DND-41 (cell line): ENCODE data around the gene NUF2.

Source experiments
- ATAC-seq: fragments of 200-7000 bp; cut with Tn5 transposase; 3 replicates; pipeline ENCODE4 v1.9.1; 2021; ENCODE audit warnings: low read depth; ENCODE audit not compliant: insufficient read depth
- DNase-seq: peaks from one replicate; pipeline ENCODE4 v3.0.0-alpha.2; 2020
- H2AFZ ChIP-seq: 2 replicates; pipeline ENCODE4 v1.6.0; 2012; ENCODE audit warnings: low read depth, low read length
- H3K27ac ChIP-seq: 2 replicates; pipeline ENCODE4 v1.5.1; 2012; ENCODE audit warnings: low read length, inconsistent platforms
- H3K27me3 ChIP-seq: fragments of 200-600 bp; sonication (generic); 2 replicates; pipeline ENCODE4 v1.6.0; 2012; ENCODE audit warnings: low read length, mild to moderate bottlenecking, inconsistent platforms; ENCODE audit not compliant: insufficient read depth, poor library complexity
- H3K36me3 ChIP-seq: 2 replicates; pipeline ENCODE4 v1.5.1; 2012; ENCODE audit warnings: low read length, inconsistent platforms; ENCODE audit not compliant: insufficient read depth
- H3K4me1 ChIP-seq: 2 replicates; pipeline ENCODE4 v1.5.1; 2012; ENCODE audit warnings: mild to moderate bottlenecking, low read length; ENCODE audit not compliant: insufficient read depth
- H3K4me2 ChIP-seq: 2 replicates; pipeline ENCODE4 v1.6.0; 2012; ENCODE audit warnings: mild to moderate bottlenecking, moderate library complexity, low read length, inconsistent platforms; ENCODE audit not compliant: insufficient read depth
- H3K4me3 ChIP-seq, 2 experiments: fragments of 200-600 bp in 1 of 2; shearing (Covaris generic) in 1 of 2; 2 replicates each; pipeline ENCODE4 v1.5.1; 2012 to 2016; ENCODE audit warnings: inconsistent platforms in 2 of 2, low read length in 2 of 2, mild to moderate bottlenecking in 2 of 2, low read depth in 1 of 2, moderate library complexity in 1 of 2
- H3K79me2 ChIP-seq: 2 replicates; pipeline ENCODE4 v1.6.0; 2012; ENCODE audit warnings: low read length, inconsistent platforms; ENCODE audit not compliant: insufficient read depth
- H3K9ac ChIP-seq: 2 replicates; pipeline ENCODE4 v1.6.0; 2012; ENCODE audit warnings: low read depth, mild to moderate bottlenecking, inconsistent platforms, low read length, moderate library complexity
- H3K9me3 ChIP-seq: 2 replicates; pipeline ENCODE4 v1.5.1; 2012; ENCODE audit warnings: low read length, moderate library complexity, mild to moderate bottlenecking, inconsistent platforms; ENCODE audit not compliant: insufficient read depth, severe bottlenecking
- H4K20me1 ChIP-seq: 2 replicates; pipeline ENCODE4 v1.6.0; 2012; ENCODE audit warnings: low read length; ENCODE audit not compliant: insufficient read depth
- CTCF ChIP-seq: IDR thresholded peaks from 2 replicates; pipeline ENCODE4 v1.5.1; 2012; ENCODE audit warnings: borderline replicate concordance, low read length, moderate library complexity, mild to moderate bottlenecking; ENCODE audit not compliant: poor library complexity, severe bottlenecking; ENCODE audit errors: extremely low read depth
- EZH2 ChIP-seq: IDR thresholded peaks from 3 replicates; pipeline ENCODE4 v1.6.1; 2012; ENCODE audit warnings: borderline replicate concordance, low read depth, mild to moderate bottlenecking, moderate library complexity, low read length, inconsistent platforms; ENCODE audit not compliant: severe bottlenecking

Gene NUF2

GRCh38 chr1:163300568-163300967 is 21.2 kb upstream of the NUF2 start:
- Histone ChIP-seq H3K4me2 (no peak overlapping the region), H3K9ac (no peak overlapping the region), H2AFZ (no peak overlapping the region), H3K27ac (no peak overlapping the region), H3K27me3 (no peaks in the 10 kb centered on the region), H3K4me3 (no peak overlapping the region), H4K20me1 (no peaks in the 10 kb centered on the region), H3K79me2 (no peaks in the 10 kb centered on the region), H3K4me1 (no peaks in the 10 kb centered on the region), H3K9me3 (no peaks in the 10 kb centered on the region), H3K36me3 (peaks cover 12% of the 10 kb centered on the region; the same call in 1 of the 2 replicates)
- TF ChIP-seq EZH2 (no peak), CTCF (no peak)
- DNase-seq = no peak
- ATAC-seq = no peak

- Histone ChIP-seq H2AFZ (no peak overlapping the region), H3K4me1 (no peaks in the 10 kb centered on the region), H3K9me3 (no peaks in the 10 kb centered on the region), H3K4me2 (no peak overlapping the region), H3K36me3 (peaks cover 12% of the 10 kb centered on the region; the same call in 1 of the 2 replicates), H3K27ac (no peak overlapping the region), H4K20me1 (no peaks in the 10 kb centered on the region), H3K79me2 (no peaks in the 10 kb centered on the region), H3K9ac (no peak overlapping the region), H3K4me3 (no peak overlapping the region), H3K27me3 (no peaks in the 10 kb centered on the region)
- ATAC-seq = no peak
- no peak for TF ChIP-seq EZH2
- no peak for TF ChIP-seq CTCF
- DNase-seq = no peak
Observed at GRCh38 chr1:163303561-163303960, 18.2 kb upstream of the NUF2 start.

- no peak overlapping the region for H2AFZ ChIP-seq
- H4K20me1 ChIP-seq = no peaks in the 10 kb centered on the region
- H3K79me2 ChIP-seq = no peaks in the 10 kb centered on the region
- H3K4me3 ChIP-seq = no peak overlapping the region
- DNase-seq (no peak), ATAC-seq (no peak)
- TF ChIP-seq EZH2 (no peak), CTCF (no peak)
- no peaks in the 10 kb centered on the region for H3K4me1 ChIP-seq
- H3K27me3 ChIP-seq = no peaks in the 10 kb centered on the region
- H3K9me3 ChIP-seq = no peaks in the 10 kb centered on the region
- H3K36me3 ChIP-seq = peaks cover 5% of the 10 kb centered on the region; the same call in 1 of the 2 replicates
- no peak overlapping the region for H3K9ac ChIP-seq
- H3K4me2 ChIP-seq = no peak overlapping the region
- H3K27ac ChIP-seq = no peak overlapping the region
Observed at GRCh38 chr1:163305441-163305840, 16.3 kb upstream of the NUF2 start.
